Nephron (organoid): Measurements from ENCODE around the gene PON3.

Experiments
- H3K27ac Mint-ChIP-seq, 3 experiments: 2 replicates each; pipeline ENCODE4 v1.8.0; 2020; ENCODE audit warnings: mixed read lengths in 3 of 3, mild to moderate bottlenecking in 2 of 3, moderate library complexity in 1 of 3
- H3K27me3 Mint-ChIP-seq: 2 replicates; pipeline ENCODE4 v1.8.0; 2021; ENCODE audit warnings: low read depth, mild to moderate bottlenecking, moderate library complexity, mixed read lengths
- H3K36me3 Mint-ChIP-seq: 2 replicates; pipeline ENCODE4 v1.8.0; 2020; ENCODE audit warnings: low read depth, mixed read lengths
- H3K4me1 Mint-ChIP-seq: 2 replicates; pipeline ENCODE4 v1.8.0; 2020; ENCODE audit warnings: mixed read lengths
- H3K4me3 Mint-ChIP-seq, 3 experiments: 2 replicates each; pipeline ENCODE4 v1.8.0; 2020; ENCODE audit warnings: mild to moderate bottlenecking in 3 of 3, mixed read lengths in 3 of 3, moderate library complexity in 2 of 3
- H3K9me3 Mint-ChIP-seq: 2 replicates; pipeline ENCODE4 v1.8.0; 2020; ENCODE audit warnings: mixed read lengths
- CTCF ChIP-seq, 3 experiments: fragments of 200-600 bp; sonication (generic); IDR thresholded peaks; one replicate each; pipeline ENCODE4 v1.5.0; 2021; ENCODE audit warnings: antibody characterized with exemption in 3 of 3; ENCODE audit not compliant: unreplicated experiment in 3 of 3

Gene PON3

GRCh38 chr7:95357623-95358022, 38.6 kb downstream of the PON3 start:
- H3K9me3 Mint-ChIP-seq = peaks cover 6% of the 10 kb centered on the region
- no peaks in the 10 kb centered on the region for H3K27me3 Mint-ChIP-seq
- H3K4me3 Mint-ChIP-seq = no peak overlapping the region
- H3K36me3 Mint-ChIP-seq = no peaks in the 10 kb centered on the region
- no peak overlapping the region for H3K27ac Mint-ChIP-seq
- no peaks in the 10 kb centered on the region for H3K4me1 Mint-ChIP-seq
- no peak for TF ChIP-seq CTCF (IDR thresholded peaks at IDR 0.05; ENCODE audit: unreplicated experiment in 3 of 3)

GRCh38 chr7:95342642-95343307, 53.4 kb downstream of the PON3 start:
- Mint-ChIP-seq H3K4me3 (no peak overlapping the region), H3K9me3 (no peaks in the 10 kb centered on the region), H3K27ac (no peak overlapping the region)

GRCh38 chr7:95342029-95342428, 54.1 kb downstream of the PON3 start:
- Mint-ChIP-seq H3K27ac (no peak overlapping the region), H3K36me3 (no peaks in the 10 kb centered on the region), H3K27me3 (no peaks in the 10 kb centered on the region), H3K4me1 (no peaks in the 10 kb centered on the region), H3K9me3 (no peaks in the 10 kb centered on the region), H3K4me3 (no peak overlapping the region)
- no peak for TF ChIP-seq CTCF (IDR thresholded peaks at IDR 0.05; ENCODE audit: unreplicated experiment in 3 of 3)

More at GRCh38 chr7:95342642-95343307, 53.4 kb downstream of the PON3 start:
- no peaks in the 10 kb centered on the region for H3K4me1 Mint-ChIP-seq
- H3K27me3 Mint-ChIP-seq = no peaks in the 10 kb centered on the region
- H3K36me3 Mint-ChIP-seq = no peaks in the 10 kb centered on the region
- TF ChIP-seq CTCF (IDR thresholded peaks at IDR 0.05; ENCODE audit: unreplicated experiment in 3 of 3) = no peak

GRCh38 chr7:95340491-95340890, 55.7 kb downstream of the PON3 start:
- H3K9me3 Mint-ChIP-seq = no peaks in the 10 kb centered on the region
- H3K4me3 Mint-ChIP-seq = no peak overlapping the region
- no peaks in the 10 kb centered on the region for H3K27me3 Mint-ChIP-seq
- TF ChIP-seq CTCF (IDR thresholded peaks at IDR 0.05; ENCODE audit: unreplicated experiment in 3 of 3) = no peak
- H3K27ac Mint-ChIP-seq = no peak overlapping the region
- H3K4me1 Mint-ChIP-seq = no peaks in the 10 kb centered on the region
- H3K36me3 Mint-ChIP-seq = no peaks in the 10 kb centered on the region

- Mint-ChIP-seq H3K4me3 (no peak overlapping the region), H3K9me3 (no peaks in the 10 kb centered on the region), H3K4me1 (no peaks in the 10 kb centered on the region), H3K36me3 (no peaks in the 10 kb centered on the region), H3K27me3 (no peaks in the 10 kb centered on the region), H3K27ac (no peak overlapping the region)
- TF ChIP-seq CTCF (IDR thresholded peaks at IDR 0.05; ENCODE audit: unreplicated experiment in 3 of 3) = no peak
Observed at GRCh38 chr7:95338832-95339231, 57.3 kb downstream of the PON3 start.

- Mint-ChIP-seq H3K9me3 (no peaks in the 10 kb centered on the region), H3K36me3 (no peaks in the 10 kb centered on the region), H3K4me3 (no peak overlapping the region), H3K27me3 (no peaks in the 10 kb centered on the region), H3K27ac (no peak overlapping the region), H3K4me1 (peaks cover 2% of the 10 kb centered on the region)
- no peak for TF ChIP-seq CTCF (IDR thresholded peaks at IDR 0.05; ENCODE audit: unreplicated experiment in 3 of 3)
Observed at GRCh38 chr7:95335093-95335492, 61.1 kb downstream of the PON3 start.
